Subcutaneous abdominal adipose tissue (tissue), 5 donors: ENCODE results near the gene C2orf80.
"Not testable (repeated sequence)": the region's sequence is repeated elsewhere in the genome, so short reads cannot be mapped to it uniquely, and the experiment has no call there.

Experiments used
- H3K27ac ChIP-seq: one replicate; pipeline ENCODE4 v1.7.0; 2013; ENCODE audit warnings: low read depth, mild to moderate bottlenecking, inconsistent platforms, low read length, moderate library complexity
- H3K27me3 ChIP-seq, 5 donors: one replicate each; pipeline ENCODE4 v1.7.0; 2013; ENCODE audit warnings: low read length in 5 of 5, inconsistent platforms in 1 of 5; ENCODE audit not compliant: control insufficient read depth in 5 of 5, insufficient read depth in 4 of 5
- H3K36me3 ChIP-seq, 5 donors: one replicate each; pipeline ENCODE4 v1.7.0; 2013; ENCODE audit warnings: low read length in 5 of 5; ENCODE audit not compliant: control insufficient read depth in 5 of 5, insufficient read depth in 5 of 5
- H3K4me1 ChIP-seq, 5 donors: one replicate each; pipeline ENCODE4 v1.7.0; 2013; ENCODE audit warnings: low read length in 5 of 5, mild to moderate bottlenecking in 3 of 5, moderate library complexity in 1 of 5; ENCODE audit not compliant: control insufficient read depth in 5 of 5, insufficient read depth in 5 of 5
- H3K4me3 ChIP-seq, 5 donors: one replicate each; pipeline ENCODE4 v1.7.0; 2013; ENCODE audit warnings: low read length in 5 of 5, low read depth in 1 of 5
- H3K9ac ChIP-seq, 5 donors: one replicate each; pipeline ENCODE4 v1.7.0; 2013; ENCODE audit warnings: low read length in 5 of 5, mild to moderate bottlenecking in 4 of 5, moderate library complexity in 3 of 5
- H3K9me3 ChIP-seq, 5 donors: one replicate each; pipeline ENCODE4 v1.7.0; 2013; ENCODE audit warnings: low read length in 5 of 5; ENCODE audit not compliant: control insufficient read depth in 5 of 5
- donor health status: healthy.
- donor health status: healthy.
- donor health status: healthy.
- donor health status: healthy.
- donor health status: healthy.

C2orf80 gene

DNA sequence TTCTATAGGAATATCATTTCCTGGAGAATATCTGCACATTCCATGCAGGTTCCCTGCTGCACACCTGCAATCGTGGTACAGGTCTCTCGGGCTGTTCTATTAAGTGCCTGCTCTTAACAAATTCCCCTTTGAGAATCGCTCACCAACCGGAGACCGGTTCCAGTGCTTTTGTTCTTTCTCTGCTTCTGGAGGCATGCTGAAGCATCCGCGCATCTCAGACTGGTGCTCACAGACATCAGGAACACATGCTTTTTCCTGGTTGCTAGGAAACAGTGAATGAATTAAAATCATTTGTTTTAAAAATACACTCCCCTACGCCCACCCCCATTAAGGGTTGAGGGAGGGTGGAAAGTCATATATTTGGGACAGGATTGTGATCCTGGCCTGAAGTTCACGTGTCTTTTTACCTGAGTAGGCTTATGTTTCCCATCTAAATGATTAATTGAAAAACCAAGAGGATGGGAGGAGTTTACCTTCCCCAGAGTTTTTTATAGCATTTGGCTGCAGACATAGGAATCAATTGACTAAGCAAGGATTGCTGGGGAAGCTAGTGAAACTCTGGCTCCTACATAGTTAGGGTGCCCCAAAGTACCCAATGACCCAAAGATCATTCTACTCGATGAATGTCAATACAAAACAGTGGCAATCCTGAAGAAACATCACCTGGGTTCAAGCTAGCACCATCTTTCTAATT is at the start of gene C2orf80:
C2orf80 (minus strand) TSS at position 221 of the 694 bp plus-strand sequence. CDS start 3,044 bp downstream, outside the sequence.
- Histone ChIP-seq H3K36me3 (no peaks in the 10 kb centered on the region), H3K27ac (no peak within 1 kb of the TSS), H3K9ac (no peak within 1 kb of the TSS), H3K9me3 (no peaks in the 10 kb centered on the region), H3K4me3 (no peak within 1 kb of the TSS), H3K27me3 (peaks cover 0 to 11% (median 8%) of the 10 kb centered on the region in 5 donors), H3K4me1 (no peaks in the 10 kb centered on the region)

DNA sequence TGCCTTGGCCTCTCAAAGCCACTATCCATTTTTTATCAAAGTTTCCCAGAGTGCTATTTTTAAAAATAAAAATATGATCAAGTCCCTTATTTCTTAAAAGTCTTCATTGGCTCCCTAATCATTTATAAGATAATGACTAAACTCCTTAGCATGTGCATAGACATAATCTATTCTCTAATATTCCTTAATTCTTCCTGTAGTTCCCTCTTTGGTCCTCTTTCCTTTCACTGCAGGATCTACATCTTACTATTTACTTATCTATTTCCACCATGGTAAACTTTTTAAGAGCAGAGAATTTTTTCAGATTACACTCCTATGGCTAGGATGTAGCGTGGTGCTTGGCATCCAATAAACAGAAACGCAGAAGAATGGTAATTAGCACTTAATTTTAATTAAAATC is 46.0 kb upstream of the C2orf80 start:
- no peak overlapping the region for H3K9ac ChIP-seq
- H3K36me3 ChIP-seq, result peaks cover 36 to 54% (median 46%) of the 10 kb centered on the region in 5 donors

DNA sequence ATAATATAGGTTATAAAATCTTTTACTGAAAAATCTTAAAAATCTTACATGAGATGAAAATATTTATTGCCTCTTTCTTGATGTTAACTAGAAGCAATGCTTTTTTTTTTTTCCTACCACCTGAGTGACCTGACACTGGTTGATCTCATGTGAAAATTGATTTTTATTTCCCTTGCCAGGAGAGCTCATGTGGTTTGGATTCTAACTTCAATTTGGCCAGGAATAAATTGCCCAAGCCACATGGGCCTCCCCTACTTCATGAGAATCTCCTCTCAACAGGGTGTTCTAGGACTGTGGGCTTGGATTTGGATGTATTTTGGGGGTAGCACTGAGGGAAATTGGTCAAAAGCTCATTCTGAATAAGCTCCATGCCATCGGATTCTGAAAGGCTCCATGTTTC is 45.0 kb upstream of the C2orf80 start:
- Histone ChIP-seq H3K4me3 (no peak overlapping the region), H3K9me3 (peaks cover 0 to 9% (median 6%) of the 10 kb centered on the region in 5 donors), H3K27ac (no peak overlapping the region), H3K36me3 (peaks cover 26 to 44% (median 37%) of the 10 kb centered on the region in 5 donors), H3K9ac (no peak overlapping the region), H3K27me3 (no peaks in the 10 kb centered on the region), H3K4me1 (no peaks in the 10 kb centered on the region)

More for the DNA sequence above, 46.0 kb upstream of the C2orf80 start:
- Histone ChIP-seq H3K4me3 (no peak overlapping the region), H3K9me3 (peaks cover 0 to 9% (median 6%) of the 10 kb centered on the region in 5 donors), H3K4me1 (no peaks in the 10 kb centered on the region), H3K27ac (no peak overlapping the region), H3K27me3 (no peaks in the 10 kb centered on the region)

DNA sequence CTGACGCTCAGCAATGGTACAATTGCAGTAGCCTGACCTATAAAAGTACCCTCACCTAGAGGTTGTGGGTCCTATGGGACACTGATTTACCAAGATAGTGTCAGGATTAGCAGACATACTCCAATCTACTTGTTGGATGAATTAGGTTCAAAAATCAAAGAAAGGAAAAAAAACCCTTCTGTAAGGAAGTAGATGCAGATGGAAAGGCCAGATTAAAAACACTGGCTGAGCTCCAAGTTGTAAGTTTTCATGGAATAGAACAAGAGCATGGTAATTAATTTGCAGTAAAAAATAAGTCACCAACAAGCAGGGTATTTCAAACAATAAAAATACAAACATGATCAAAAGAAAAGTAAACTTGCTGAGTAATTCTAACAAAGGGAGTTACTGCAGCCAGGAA is 38.6 kb upstream of the C2orf80 start:
- Histone ChIP-seq H3K36me3 (no peaks in the 10 kb centered on the region), H3K27me3 (no peaks in the 10 kb centered on the region), H3K27ac (no peak overlapping the region), H3K4me1 (no peaks in the 10 kb centered on the region), H3K4me3 (no peak overlapping the region), H3K9me3 (peaks cover 0 to 9% (median 6%) of the 10 kb centered on the region in 5 donors), H3K9ac (no peak overlapping the region)

- Histone ChIP-seq H3K9me3 (peaks cover 0 to 9% (median 5%) of the 10 kb centered on the region in 5 donors), H3K27ac (no peak overlapping the region), H3K27me3 (no peaks in the 10 kb centered on the region), H3K36me3 (no peaks in the 10 kb centered on the region), H3K4me3 (no peak overlapping the region), H3K9ac (no peak overlapping the region), H3K4me1 (no peaks in the 10 kb centered on the region)
These were observed 37.9 kb upstream of the C2orf80 start for GRCh38 chr2:208227581-208228232.

DNA sequence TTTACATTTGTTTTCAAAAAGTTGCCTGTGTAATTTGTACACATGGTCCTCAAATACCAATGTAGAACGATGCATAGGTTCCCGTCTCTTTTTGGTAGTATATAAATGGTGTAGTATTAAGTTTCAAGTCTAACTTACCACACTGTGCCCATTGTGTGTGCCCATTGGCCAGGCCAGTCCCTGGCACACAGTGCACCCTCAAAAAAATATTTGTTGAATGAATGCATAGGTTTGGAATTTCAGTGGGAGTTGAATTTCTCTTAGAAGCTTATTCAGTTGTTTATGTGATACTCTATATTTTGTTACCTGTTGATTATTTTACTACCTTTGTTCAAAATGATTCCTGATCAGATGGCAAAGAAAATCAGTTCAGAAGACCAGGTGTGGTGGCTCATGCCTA is 35.0 kb upstream of the C2orf80 start:
- H3K36me3 ChIP-seq, result no peaks in the 10 kb centered on the region
- no peaks in the 10 kb centered on the region for H3K27me3 ChIP-seq
- H3K4me3 ChIP-seq, result no peak overlapping the region
- H3K4me1 ChIP-seq, result no peaks in the 10 kb centered on the region
- no peak overlapping the region for H3K9ac ChIP-seq
- no peaks in the 10 kb centered on the region for H3K9me3 ChIP-seq
- no peak overlapping the region for H3K27ac ChIP-seq

DNA sequence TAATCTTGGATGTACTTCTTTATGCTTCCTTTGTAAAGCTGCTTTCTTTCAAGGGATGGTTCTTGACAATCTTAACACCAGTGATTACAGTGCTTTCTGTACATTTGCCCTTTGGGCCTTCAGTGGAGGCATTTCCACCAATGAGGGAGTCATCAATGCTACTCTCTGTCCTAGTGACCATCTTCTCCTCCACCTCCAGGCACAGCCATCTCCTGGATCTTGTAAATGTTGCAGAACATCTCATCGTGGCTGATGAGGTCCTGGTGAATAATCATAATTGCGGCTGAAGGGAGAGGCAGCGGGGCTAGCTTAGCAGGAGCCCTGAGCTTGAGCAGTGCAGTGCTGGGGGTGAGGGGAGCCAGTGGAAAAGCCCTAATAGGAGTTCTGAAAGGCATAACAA is 32.5 kb upstream of the C2orf80 start:
- H3K4me1 ChIP-seq, result no peaks in the 10 kb centered on the region
- no peak overlapping the region for H3K4me3 ChIP-seq
- no peaks in the 10 kb centered on the region for H3K27me3 ChIP-seq
- H3K36me3 ChIP-seq, result no peaks in the 10 kb centered on the region
- no peak overlapping the region for H3K9ac ChIP-seq
- H3K27ac ChIP-seq, result no peak overlapping the region
- H3K9me3 ChIP-seq, result no peaks in the 10 kb centered on the region

DNA sequence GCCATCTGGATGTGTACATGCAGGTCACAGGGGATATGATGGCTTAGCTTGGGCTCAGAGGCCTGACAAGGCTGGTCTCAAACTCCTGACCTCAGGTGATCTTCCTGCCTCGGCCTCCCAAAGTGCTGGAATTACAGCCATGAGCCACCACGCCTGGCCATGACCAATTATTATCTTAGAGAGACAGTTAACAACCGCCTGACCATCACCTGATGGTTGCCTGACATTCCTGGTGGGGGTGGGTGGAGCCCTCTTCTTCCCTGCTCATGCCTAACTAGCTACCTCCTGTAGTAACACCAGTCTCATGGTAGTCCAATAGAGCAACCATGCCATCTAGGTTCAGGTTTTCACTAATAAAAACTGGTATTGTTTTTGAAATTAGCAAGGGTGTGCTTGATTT is 32.0 kb upstream of the C2orf80 start:
- H3K27ac ChIP-seq, H3K9ac ChIP-seq, H3K27me3 ChIP-seq, H3K4me3 ChIP-seq, H3K9me3 ChIP-seq, H3K36me3 ChIP-seq, H3K4me1 ChIP-seq: not testable (repeated sequence)

GRCh38 chr2:208210688-208211451 is 21.0 kb upstream of the C2orf80 start:
- no peak overlapping the region for H3K27ac ChIP-seq
- H3K4me3 ChIP-seq, result no peak overlapping the region
- H3K9me3 ChIP-seq, result no peaks in the 10 kb centered on the region
- H3K9ac ChIP-seq, result no peak overlapping the region
- H3K27me3 ChIP-seq, result no peaks in the 10 kb centered on the region
- peaks cover 0 to 24% (median 5%) of the 10 kb centered on the region in 5 donors for H3K4me1 ChIP-seq
- H3K36me3 ChIP-seq, result no peaks in the 10 kb centered on the region
